HEK293 (cell line): ENCODE data around the gene LAX1.
A peak's percentile ranks its signal among the peaks of the same experiment; 100 is the strongest.

Experiments used
- FEZF1 ChIP-seq: fragments of 450-650 bp; formaldehyde crosslinking; IDR thresholded peaks from 2 replicates; pipeline ENCODE4 v1.5.1; 2016; ENCODE audit warnings: missing biosample characterization, missing genetic modification characterization
- GLIS2 ChIP-seq: fragments of 450-650 bp; formaldehyde crosslinking; IDR thresholded peaks from 2 replicates; pipeline ENCODE4 v1.5.1; 2016; ENCODE audit warnings: missing biosample characterization, missing genetic modification characterization
- IKZF3 ChIP-seq: fragments of 450-650 bp; IDR thresholded peaks from 2 replicates; pipeline ENCODE4 v1.5.0; 2018; ENCODE audit warnings: missing biosample characterization, mild to moderate bottlenecking, missing genetic modification characterization, moderate library complexity
- KLF7 ChIP-seq: fragments of 450-650 bp; formaldehyde crosslinking; IDR thresholded peaks from 2 replicates; pipeline ENCODE4 v1.5.1; 2016; ENCODE audit warnings: missing biosample characterization, missing genetic modification characterization, borderline replicate concordance
- KLF8 ChIP-seq: fragments of 450-650 bp; formaldehyde crosslinking; IDR thresholded peaks from 2 replicates; pipeline ENCODE4 v1.5.1; 2016; ENCODE audit warnings: missing biosample characterization, missing genetic modification characterization
- OVOL3 ChIP-seq: fragments of 450-650 bp; formaldehyde crosslinking; IDR thresholded peaks from 2 replicates; pipeline ENCODE4 v1.5.1; 2016; ENCODE audit warnings: missing biosample characterization, missing genetic modification characterization
- SP7 ChIP-seq: fragments of 450-650 bp; formaldehyde crosslinking; IDR thresholded peaks from 2 replicates; pipeline ENCODE4 v1.5.1; 2016; ENCODE audit warnings: missing biosample characterization, missing genetic modification characterization
- TRIM28 ChIP-seq: IDR thresholded peaks from 2 replicates; pipeline ENCODE4 v1.6.1; 2011; ENCODE audit warnings: low read length, control low read depth, borderline replicate concordance
- ZBTB17 ChIP-seq: fragments of 450-650 bp; formaldehyde crosslinking; IDR thresholded peaks from 2 replicates; pipeline ENCODE4 v1.5.1; 2016; ENCODE audit warnings: missing biosample characterization, missing genetic modification characterization
- ZBTB8A ChIP-seq: fragments of 450-650 bp; formaldehyde crosslinking; IDR thresholded peaks from 2 replicates; pipeline ENCODE4 v1.5.1; 2016; ENCODE audit warnings: missing biosample characterization, missing genetic modification characterization
- ZEB2 ChIP-seq: fragments of 450-650 bp; formaldehyde crosslinking; IDR thresholded peaks from 2 replicates; pipeline ENCODE4 v1.5.1; 2016; ENCODE audit warnings: missing biosample characterization, missing genetic modification characterization
- ZNF140 ChIP-seq: fragments of 450-650 bp; formaldehyde crosslinking; IDR thresholded peaks from 2 replicates; pipeline ENCODE4 v1.5.1; 2016; ENCODE audit warnings: missing biosample characterization, missing genetic modification characterization
- ZNF335 ChIP-seq: fragments of 450-650 bp; formaldehyde crosslinking; conservative IDR thresholded peaks from 2 replicates; pipeline ENCODE4 v1.5.1; 2016; ENCODE audit warnings: missing biosample characterization, missing genetic modification characterization
- ZNF341 ChIP-seq: fragments of 450-650 bp; formaldehyde crosslinking; IDR thresholded peaks from 2 replicates; pipeline ENCODE4; 2016; ENCODE audit warnings: low read depth, missing biosample characterization, missing genetic modification characterization
- ZNF366 ChIP-seq: fragments of 450-650 bp; formaldehyde crosslinking; conservative IDR thresholded peaks from 2 replicates; pipeline ENCODE4 v1.5.1; 2016; ENCODE audit warnings: missing biosample characterization, missing genetic modification characterization
- ZNF37A ChIP-seq: fragments of 450-650 bp; IDR thresholded peaks from 2 replicates; pipeline ENCODE4 v1.5.1; 2018; ENCODE audit warnings: missing biosample characterization, missing genetic modification characterization
- ZNF585B ChIP-seq: fragments of 450-650 bp; formaldehyde crosslinking; IDR thresholded peaks from 2 replicates; pipeline ENCODE4 v1.5.1; 2016; ENCODE audit warnings: missing biosample characterization, missing genetic modification characterization
- ZNF610 ChIP-seq: fragments of 450-650 bp; formaldehyde crosslinking; IDR thresholded peaks from 2 replicates; pipeline ENCODE4 v1.5.1; 2016; ENCODE audit warnings: missing biosample characterization, missing genetic modification characterization, borderline replicate concordance
- ZNF623 ChIP-seq: fragments of 450-650 bp; formaldehyde crosslinking; IDR thresholded peaks from 2 replicates; pipeline ENCODE4 v1.5.1; 2016; ENCODE audit warnings: missing biosample characterization, missing genetic modification characterization
- ZNF626 ChIP-seq: fragments of 450-650 bp; sonication (Bioruptor Pico); formaldehyde crosslinking; IDR thresholded peaks from 2 replicates; pipeline ENCODE4 v1.5.1; 2018; ENCODE audit warnings: missing biosample characterization, missing genetic modification characterization, inconsistent platforms
- ZNF660 ChIP-seq: fragments of 450-650 bp; IDR thresholded peaks from 2 replicates; pipeline ENCODE4 v1.5.1; 2018; ENCODE audit warnings: missing biosample characterization, mild to moderate bottlenecking, missing genetic modification characterization
- TF ChIP-seq, protein P1 (sequence below): fragments of 450-650 bp; formaldehyde crosslinking; IDR thresholded peaks from 2 replicates; pipeline ENCODE4 v1.5.1; 2016; ENCODE audit warnings: missing biosample characterization, missing genetic modification characterization, borderline replicate concordance
- TF ChIP-seq, protein P2 (sequence below): fragments of 450-650 bp; formaldehyde crosslinking; IDR thresholded peaks from 2 replicates; pipeline ENCODE4 v1.5.1; 2016; ENCODE audit warnings: missing biosample characterization, missing genetic modification characterization
- TF ChIP-seq, protein P3 (sequence below): fragments of 450-650 bp; formaldehyde crosslinking; IDR thresholded peaks from 2 replicates; pipeline ENCODE4 v1.5.1; 2016; ENCODE audit warnings: missing biosample characterization, missing genetic modification characterization
- TF ChIP-seq, protein P4 (sequence below): fragments of 450-650 bp; formaldehyde crosslinking; IDR thresholded peaks from 2 replicates; pipeline ENCODE4 v1.5.1; 2016; ENCODE audit warnings: missing biosample characterization, missing genetic modification characterization
- TF ChIP-seq, protein P5 (sequence below): fragments of 450-650 bp; formaldehyde crosslinking; conservative IDR thresholded peaks from 2 replicates; pipeline ENCODE4 v1.5.1; 2016; ENCODE audit warnings: low read depth, missing biosample characterization, missing genetic modification characterization

The LAX1 gene

DNA sequence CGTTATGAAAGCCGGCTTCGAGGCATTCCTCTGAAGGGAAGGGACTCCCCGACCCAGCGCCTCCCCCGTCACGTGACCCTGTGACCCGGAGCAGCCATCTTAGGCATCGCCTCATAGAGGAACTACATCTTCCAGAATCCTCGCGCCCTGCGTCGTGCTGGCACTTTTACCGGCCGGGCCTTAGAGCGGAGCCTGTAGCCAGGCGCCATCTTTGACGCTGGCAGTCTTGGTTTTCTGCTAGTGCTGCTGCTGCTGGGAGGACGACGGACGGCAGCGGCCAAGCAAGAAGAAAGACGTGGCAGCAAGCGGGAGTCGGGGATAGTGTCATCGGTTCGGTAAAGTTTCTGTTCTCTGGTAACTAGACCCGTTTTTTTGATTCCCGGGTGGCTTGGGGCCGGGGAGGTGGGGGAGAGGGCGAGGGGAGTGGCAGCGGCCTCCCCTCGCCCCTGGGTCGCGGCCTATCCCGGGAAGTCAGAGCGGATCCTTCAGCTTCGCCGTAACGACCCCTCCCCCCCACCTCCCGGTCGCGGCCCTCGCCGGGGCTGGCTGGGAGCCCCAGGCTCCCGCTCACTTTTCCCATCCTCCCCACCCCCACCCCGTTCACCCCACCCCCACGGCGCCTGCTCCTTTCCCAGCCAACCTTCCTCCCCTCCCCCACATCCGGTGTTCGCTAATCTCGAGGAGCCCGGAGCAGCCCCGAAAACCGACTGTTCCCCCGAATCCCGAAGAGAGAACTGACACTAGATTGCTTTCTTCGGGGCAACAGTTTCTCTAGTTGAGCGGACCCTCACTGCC lies 30.7 kb downstream of the LAX1 start, which contains the start of the genes ZBED6 and ZC3H11A (continued):
- TF ChIP-seq, protein P1, sequence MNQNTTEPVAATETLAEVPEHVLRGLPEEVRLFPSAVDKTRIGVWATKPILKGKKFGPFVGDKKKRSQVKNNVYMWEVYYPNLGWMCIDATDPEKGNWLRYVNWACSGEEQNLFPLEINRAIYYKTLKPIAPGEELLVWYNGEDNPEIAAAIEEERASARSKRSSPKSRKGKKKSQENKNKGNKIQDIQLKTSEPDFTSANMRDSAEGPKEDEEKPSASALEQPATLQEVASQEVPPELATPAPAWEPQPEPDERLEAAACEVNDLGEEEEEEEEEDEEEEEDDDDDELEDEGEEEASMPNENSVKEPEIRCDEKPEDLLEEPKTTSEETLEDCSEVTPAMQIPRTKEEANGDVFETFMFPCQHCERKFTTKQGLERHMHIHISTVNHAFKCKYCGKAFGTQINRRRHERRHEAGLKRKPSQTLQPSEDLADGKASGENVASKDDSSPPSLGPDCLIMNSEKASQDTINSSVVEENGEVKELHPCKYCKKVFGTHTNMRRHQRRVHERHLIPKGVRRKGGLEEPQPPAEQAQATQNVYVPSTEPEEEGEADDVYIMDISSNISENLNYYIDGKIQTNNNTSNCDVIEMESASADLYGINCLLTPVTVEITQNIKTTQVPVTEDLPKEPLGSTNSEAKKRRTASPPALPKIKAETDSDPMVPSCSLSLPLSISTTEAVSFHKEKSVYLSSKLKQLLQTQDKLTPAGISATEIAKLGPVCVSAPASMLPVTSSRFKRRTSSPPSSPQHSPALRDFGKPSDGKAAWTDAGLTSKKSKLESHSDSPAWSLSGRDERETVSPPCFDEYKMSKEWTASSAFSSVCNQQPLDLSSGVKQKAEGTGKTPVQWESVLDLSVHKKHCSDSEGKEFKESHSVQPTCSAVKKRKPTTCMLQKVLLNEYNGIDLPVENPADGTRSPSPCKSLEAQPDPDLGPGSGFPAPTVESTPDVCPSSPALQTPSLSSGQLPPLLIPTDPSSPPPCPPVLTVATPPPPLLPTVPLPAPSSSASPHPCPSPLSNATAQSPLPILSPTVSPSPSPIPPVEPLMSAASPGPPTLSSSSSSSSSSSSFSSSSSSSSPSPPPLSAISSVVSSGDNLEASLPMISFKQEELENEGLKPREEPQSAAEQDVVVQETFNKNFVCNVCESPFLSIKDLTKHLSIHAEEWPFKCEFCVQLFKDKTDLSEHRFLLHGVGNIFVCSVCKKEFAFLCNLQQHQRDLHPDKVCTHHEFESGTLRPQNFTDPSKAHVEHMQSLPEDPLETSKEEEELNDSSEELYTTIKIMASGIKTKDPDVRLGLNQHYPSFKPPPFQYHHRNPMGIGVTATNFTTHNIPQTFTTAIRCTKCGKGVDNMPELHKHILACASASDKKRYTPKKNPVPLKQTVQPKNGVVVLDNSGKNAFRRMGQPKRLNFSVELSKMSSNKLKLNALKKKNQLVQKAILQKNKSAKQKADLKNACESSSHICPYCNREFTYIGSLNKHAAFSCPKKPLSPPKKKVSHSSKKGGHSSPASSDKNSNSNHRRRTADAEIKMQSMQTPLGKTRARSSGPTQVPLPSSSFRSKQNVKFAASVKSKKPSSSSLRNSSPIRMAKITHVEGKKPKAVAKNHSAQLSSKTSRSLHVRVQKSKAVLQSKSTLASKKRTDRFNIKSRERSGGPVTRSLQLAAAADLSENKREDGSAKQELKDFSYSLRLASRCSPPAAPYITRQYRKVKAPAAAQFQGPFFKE (tag by site-specific recombination) = no peak
- 0 out of 2 replicates have a peak, but pooled peaks have one; percentile 8 for TF ChIP-seq ZNF366
- peak; percentile 54 for TF ChIP-seq ZEB2 (tag by site-specific recombination)
- peak; percentile 82; the same call in 1 of the 2 replicates for TF ChIP-seq ZNF610 (tag by site-specific recombination)
- 0 out of 2 replicates have a peak, but pooled peaks have one; percentile 56 for TF ChIP-seq ZNF660 (tag by site-specific recombination)
- TF ChIP-seq IKZF3 (tag by site-specific recombination) = 0 out of 2 replicates have a peak, but pooled peaks have one; percentile 28
- TF ChIP-seq, protein P2, sequence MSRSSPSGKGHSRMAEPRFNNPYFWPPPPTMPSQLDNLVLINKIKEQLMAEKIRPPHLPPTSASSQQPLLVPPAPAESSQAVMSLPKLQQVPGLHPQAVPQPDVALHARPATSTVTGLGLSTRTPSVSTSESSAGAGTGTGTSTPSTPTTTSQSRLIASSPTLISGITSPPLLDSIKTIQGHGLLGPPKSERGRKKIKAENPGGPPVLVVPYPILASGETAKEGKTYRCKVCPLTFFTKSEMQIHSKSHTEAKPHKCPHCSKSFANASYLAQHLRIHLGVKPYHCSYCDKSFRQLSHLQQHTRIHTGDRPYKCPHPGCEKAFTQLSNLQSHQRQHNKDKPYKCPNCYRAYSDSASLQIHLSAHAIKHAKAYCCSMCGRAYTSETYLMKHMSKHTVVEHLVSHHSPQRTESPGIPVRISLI (tag by site-specific recombination) = no peak
- peak; percentile 93 for TF ChIP-seq ZNF335 (tag by site-specific recombination)
- peak; percentile 64; the same call in 1 of the 2 replicates for TF ChIP-seq TRIM28
- TF ChIP-seq, protein P3, sequence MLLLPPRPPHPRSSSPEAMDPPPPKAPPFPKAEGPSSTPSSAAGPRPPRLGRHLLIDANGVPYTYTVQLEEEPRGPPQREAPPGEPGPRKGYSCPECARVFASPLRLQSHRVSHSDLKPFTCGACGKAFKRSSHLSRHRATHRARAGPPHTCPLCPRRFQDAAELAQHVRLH = peak; percentile 76
- peak; percentile 69 for TF ChIP-seq SP7
- TF ChIP-seq ZNF140 (tag by site-specific recombination) = no peak
- no peak for TF ChIP-seq ZNF37A (tag by site-specific recombination)
- 0 out of 2 replicates have a peak, but pooled peaks have one; percentile 18 for TF ChIP-seq OVOL3 (tag by site-specific recombination)
- TF ChIP-seq KLF7 = no peak
- TF ChIP-seq, protein P4, sequence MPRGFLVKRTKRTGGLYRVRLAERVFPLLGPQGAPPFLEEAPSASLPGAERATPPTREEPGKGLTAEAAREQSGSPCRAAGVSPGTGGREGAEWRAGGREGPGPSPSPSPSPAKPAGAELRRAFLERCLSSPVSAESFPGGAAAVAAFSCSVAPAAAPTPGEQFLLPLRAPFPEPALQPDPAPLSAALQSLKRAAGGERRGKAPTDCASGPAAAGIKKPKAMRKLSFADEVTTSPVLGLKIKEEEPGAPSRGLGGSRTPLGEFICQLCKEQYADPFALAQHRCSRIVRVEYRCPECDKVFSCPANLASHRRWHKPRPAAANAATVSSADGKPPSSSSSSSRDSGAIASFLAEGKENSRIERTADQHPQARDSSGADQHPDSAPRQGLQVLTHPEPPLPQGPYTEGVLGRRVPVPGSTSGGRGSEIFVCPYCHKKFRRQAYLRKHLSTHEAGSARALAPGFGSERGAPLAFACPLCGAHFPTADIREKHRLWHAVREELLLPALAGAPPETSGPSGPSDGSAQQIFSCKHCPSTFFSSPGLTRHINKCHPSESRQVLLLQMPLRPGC (tag by site-specific recombination) = peak; percentile 46; the same call in 1 of the 2 replicates
- TF ChIP-seq ZNF623 (tag by site-specific recombination) = no peak
- TF ChIP-seq ZNF341 (tag by site-specific recombination) = peak; percentile 48; the same call in 1 of the 2 replicates
- peak; percentile 82; the same call in 1 of the 2 replicates for TF ChIP-seq KLF8
- TF ChIP-seq, protein P5, sequence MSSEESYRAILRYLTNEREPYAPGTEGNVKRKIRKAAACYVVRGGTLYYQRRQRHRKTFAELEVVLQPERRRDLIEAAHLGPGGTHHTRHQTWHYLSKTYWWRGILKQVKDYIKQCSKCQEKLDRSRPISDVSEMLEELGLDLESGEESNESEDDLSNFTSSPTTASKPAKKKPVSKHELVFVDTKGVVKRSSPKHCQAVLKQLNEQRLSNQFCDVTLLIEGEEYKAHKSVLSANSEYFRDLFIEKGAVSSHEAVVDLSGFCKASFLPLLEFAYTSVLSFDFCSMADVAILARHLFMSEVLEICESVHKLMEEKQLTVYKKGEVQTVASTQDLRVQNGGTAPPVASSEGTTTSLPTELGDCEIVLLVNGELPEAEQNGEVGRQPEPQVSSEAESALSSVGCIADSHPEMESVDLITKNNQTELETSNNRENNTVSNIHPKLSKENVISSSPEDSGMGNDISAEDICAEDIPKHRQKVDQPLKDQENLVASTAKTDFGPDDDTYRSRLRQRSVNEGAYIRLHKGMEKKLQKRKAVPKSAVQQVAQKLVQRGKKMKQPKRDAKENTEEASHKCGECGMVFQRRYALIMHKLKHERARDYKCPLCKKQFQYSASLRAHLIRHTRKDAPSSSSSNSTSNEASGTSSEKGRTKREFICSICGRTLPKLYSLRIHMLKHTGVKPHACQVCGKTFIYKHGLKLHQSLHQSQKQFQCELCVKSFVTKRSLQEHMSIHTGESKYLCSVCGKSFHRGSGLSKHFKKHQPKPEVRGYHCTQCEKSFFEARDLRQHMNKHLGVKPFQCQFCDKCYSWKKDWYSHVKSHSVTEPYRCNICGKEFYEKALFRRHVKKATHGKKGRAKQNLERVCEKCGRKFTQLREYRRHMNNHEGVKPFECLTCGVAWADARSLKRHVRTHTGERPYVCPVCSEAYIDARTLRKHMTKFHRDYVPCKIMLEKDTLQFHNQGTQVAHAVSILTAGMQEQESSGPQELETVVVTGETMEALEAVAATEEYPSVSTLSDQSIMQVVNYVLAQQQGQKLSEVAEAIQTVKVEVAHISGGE = peak; percentile 93
- TF ChIP-seq ZBTB17 (tag by site-specific recombination) = peak; percentile 89
- TF ChIP-seq ZNF626 (tag by site-specific recombination) = no peak
- peak; percentile 48; the same call in 1 of the 2 replicates for TF ChIP-seq ZBTB8A
- no peak for TF ChIP-seq ZNF585B (tag by site-specific recombination)
- TF ChIP-seq GLIS2 (tag by site-specific recombination) = peak; percentile 31; the same call in 1 of the 2 replicates
- peak; percentile 23 for TF ChIP-seq FEZF1 (tag by site-specific recombination)
